PFSK-1 (cell line): ENCODE measurements around the gene NFIL3.

Experiments
- POLR2AphosphoS5 ChIP-seq: IDR thresholded peaks from 2 replicates; pipeline ENCODE4 v1.6.1; 2012; ENCODE audit warnings: low read depth, mild to moderate bottlenecking, control low read depth, low read length, moderate library complexity
- SIN3A ChIP-seq: IDR thresholded peaks from 2 replicates; pipeline ENCODE4 v1.6.1; 2012; ENCODE audit warnings: mild to moderate bottlenecking, low read length, moderate library complexity, borderline replicate concordance; ENCODE audit not compliant: insufficient read depth
- TAF1 ChIP-seq: IDR thresholded peaks from 2 replicates; pipeline ENCODE4 v1.6.1; 2012; ENCODE audit warnings: low read length, control low read depth, borderline replicate concordance; ENCODE audit not compliant: insufficient read depth
- TF ChIP-seq, protein P1 (sequence below), 2 experiments: IDR thresholded peaks; 2 replicates each; pipeline versions ENCODE4 v1.6.1 to v1.8.0; 2011 to 2012; ENCODE audit warnings: low read depth in 2 of 2, low read length in 2 of 2, control low read depth in 1 of 2, inconsistent platforms in 1 of 2, mild to moderate bottlenecking in 1 of 2, moderate library complexity in 1 of 2; ENCODE audit not compliant: insufficient read depth in 1 of 2

DNA sequence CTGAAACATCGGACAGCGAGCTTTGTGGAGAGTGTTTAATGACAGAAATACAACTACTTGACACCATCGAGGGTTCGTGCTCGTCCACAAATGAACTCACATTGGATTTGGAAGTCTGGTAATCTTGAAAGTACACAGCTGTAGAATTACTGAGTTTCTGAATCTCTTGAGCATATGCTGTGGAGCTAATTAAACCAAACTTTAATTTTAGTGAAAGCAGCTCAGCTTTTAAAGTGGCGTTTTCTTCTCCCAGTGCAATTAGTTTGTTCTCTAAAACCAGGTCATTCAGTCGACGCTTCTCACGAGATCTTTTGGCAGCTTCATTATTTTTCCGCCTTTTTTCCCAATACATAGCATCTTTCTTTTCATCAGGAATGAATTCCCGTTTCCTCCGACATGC, 13.5 kb downstream of the NFIL3 start:
- TF ChIP-seq POLR2AphosphoS5 (no peak), TAF1 (no peak), SIN3A (no peak)
- TF ChIP-seq, protein P1, sequence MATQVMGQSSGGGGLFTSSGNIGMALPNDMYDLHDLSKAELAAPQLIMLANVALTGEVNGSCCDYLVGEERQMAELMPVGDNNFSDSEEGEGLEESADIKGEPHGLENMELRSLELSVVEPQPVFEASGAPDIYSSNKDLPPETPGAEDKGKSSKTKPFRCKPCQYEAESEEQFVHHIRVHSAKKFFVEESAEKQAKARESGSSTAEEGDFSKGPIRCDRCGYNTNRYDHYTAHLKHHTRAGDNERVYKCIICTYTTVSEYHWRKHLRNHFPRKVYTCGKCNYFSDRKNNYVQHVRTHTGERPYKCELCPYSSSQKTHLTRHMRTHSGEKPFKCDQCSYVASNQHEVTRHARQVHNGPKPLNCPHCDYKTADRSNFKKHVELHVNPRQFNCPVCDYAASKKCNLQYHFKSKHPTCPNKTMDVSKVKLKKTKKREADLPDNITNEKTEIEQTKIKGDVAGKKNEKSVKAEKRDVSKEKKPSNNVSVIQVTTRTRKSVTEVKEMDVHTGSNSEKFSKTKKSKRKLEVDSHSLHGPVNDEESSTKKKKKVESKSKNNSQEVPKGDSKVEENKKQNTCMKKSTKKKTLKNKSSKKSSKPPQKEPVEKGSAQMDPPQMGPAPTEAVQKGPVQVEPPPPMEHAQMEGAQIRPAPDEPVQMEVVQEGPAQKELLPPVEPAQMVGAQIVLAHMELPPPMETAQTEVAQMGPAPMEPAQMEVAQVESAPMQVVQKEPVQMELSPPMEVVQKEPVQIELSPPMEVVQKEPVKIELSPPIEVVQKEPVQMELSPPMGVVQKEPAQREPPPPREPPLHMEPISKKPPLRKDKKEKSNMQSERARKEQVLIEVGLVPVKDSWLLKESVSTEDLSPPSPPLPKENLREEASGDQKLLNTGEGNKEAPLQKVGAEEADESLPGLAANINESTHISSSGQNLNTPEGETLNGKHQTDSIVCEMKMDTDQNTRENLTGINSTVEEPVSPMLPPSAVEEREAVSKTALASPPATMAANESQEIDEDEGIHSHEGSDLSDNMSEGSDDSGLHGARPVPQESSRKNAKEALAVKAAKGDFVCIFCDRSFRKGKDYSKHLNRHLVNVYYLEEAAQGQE (IDR thresholded peaks at IDR 0.05; ENCODE audit: insufficient read depth in 1 of 2, low read depth in 2 of 2, low read length in 2 of 2): no peak
